Erythroblast (primary cell): Measurements from ENCODE around the gene ZNF385B.

ENCODE experiments used
- GATA1 ChIP-seq: IDR thresholded peaks from 2 replicates; pipeline ENCODE4 v1.6.1; 2011; ENCODE audit warnings: low read depth, mild to moderate bottlenecking, control low read depth, low read length, moderate library complexity
- POLR2A ChIP-seq: IDR thresholded peaks from 2 replicates; pipeline ENCODE4 v1.6.1; 2011; ENCODE audit warnings: mild to moderate bottlenecking, low read length

- TF ChIP-seq POLR2A (no peak), GATA1 (no peak)
Measured at GRCh38 chr2:179487010-179487731, 374.2 kb downstream of the ZNF385B start.
